CD14-positive monocyte (primary cell): ENCODE results near the gene MARCHF9. TPM values are rescaled to one million over a fixed set of nuclear protein-coding genes. Genes with fewer than 3 reads are reported as not detected.

ENCODE experiments used
- DNase-seq, 3 donors: peaks; one replicate each; pipeline ENCODE4 v3.0.0-alpha.2; 2011 to 2022
- H2AFZ ChIP-seq: 2 replicates; pipeline ENCODE4 v1.6.0; 2012; ENCODE audit warnings: mild to moderate bottlenecking, low read depth, low read length, inconsistent platforms; ENCODE audit not compliant: insufficient read depth, poor library complexity, severe bottlenecking
- H3K27ac ChIP-seq, 2 donors: 1 replicate in 1 of 2; 2 replicates in 1 of 2; pipeline ENCODE4 v1.5.1; 2012 to 2013; ENCODE audit warnings: low read length in 2 of 2, control low read depth in 1 of 2, inconsistent platforms in 1 of 2, low read depth in 1 of 2, mild to moderate bottlenecking in 1 of 2
- H3K27me3 ChIP-seq, 2 donors: one replicate each; pipeline versions ENCODE4 v1.6.0 to v1.6.1; 2011 to 2013; ENCODE audit warnings: low read length in 2 of 2; ENCODE audit not compliant: control insufficient read depth in 2 of 2, insufficient read depth in 2 of 2
- H3K36me3 ChIP-seq, 2 donors: replicated peaks in 1 of 2; 1 replicate in 1 of 2; 2 replicates in 1 of 2; pipeline versions ENCODE4 v1.5.1 to v1.6.1; 2012 to 2013; ENCODE audit warnings: low read length in 2 of 2, control low read depth in 1 of 2, inconsistent platforms in 1 of 2, mild to moderate bottlenecking in 1 of 2; ENCODE audit not compliant: insufficient read depth in 2 of 2, control insufficient read depth in 1 of 2
- H3K4me1 ChIP-seq, 2 donors: 1 replicate in 1 of 2; 2 replicates in 1 of 2; pipeline versions ENCODE4 v1.5.1 to v1.6.1; 2012 to 2013; ENCODE audit warnings: low read length in 2 of 2, control low read depth in 1 of 2, inconsistent platforms in 1 of 2, mild to moderate bottlenecking in 1 of 2, moderate library complexity in 1 of 2; ENCODE audit not compliant: insufficient read depth in 2 of 2, control insufficient read depth in 1 of 2
- H3K4me2 ChIP-seq: replicated peaks from 2 replicates; pipeline ENCODE3; 2012; ENCODE audit warnings: low read length, moderate library complexity, mild to moderate bottlenecking; ENCODE audit not compliant: poor library complexity, severe bottlenecking; ENCODE audit errors: extremely low read depth
- H3K4me3 ChIP-seq, 3 experiments: fragments of 200-600 bp in 1 of 3; sonication (generic) in 1 of 3; replicated peaks in 1 of 3; 1 replicate in 2 of 3; 2 replicates in 1 of 3; pipeline ENCODE4 v1.5.1; 2011 to 2013; ENCODE audit warnings: low read length in 3 of 3, mild to moderate bottlenecking in 3 of 3, control low read depth in 2 of 3, low read depth in 2 of 3, inconsistent platforms in 1 of 3, moderate library complexity in 1 of 3
- H3K79me2 ChIP-seq: 2 replicates; pipeline ENCODE4 v1.6.0; 2012; ENCODE audit warnings: mild to moderate bottlenecking, control low read depth, inconsistent platforms, low read length, moderate library complexity; ENCODE audit not compliant: insufficient read depth
- H3K9ac ChIP-seq: 2 replicates; pipeline ENCODE4 v1.6.0; 2017; ENCODE audit warnings: low read length, mild to moderate bottlenecking; ENCODE audit not compliant: insufficient read depth, poor library complexity, severe bottlenecking
- H3K9me3 ChIP-seq, 2 donors: replicated peaks in 1 of 2; 1 replicate in 1 of 2; 2 replicates in 1 of 2; pipeline versions ENCODE4 v1.5.1 to v1.6.1; 2012 to 2013; ENCODE audit warnings: low read length in 2 of 2, control low read depth in 1 of 2; ENCODE audit not compliant: control insufficient read depth in 1 of 2, insufficient read depth in 1 of 2
- H4K20me1 ChIP-seq: 2 replicates; pipeline ENCODE4 v1.6.0; 2012; ENCODE audit warnings: mild to moderate bottlenecking, low read length, control low read depth, moderate library complexity; ENCODE audit not compliant: insufficient read depth
- H3K27ac Mint-ChIP-seq, 7 donors: one replicate each; pipeline ENCODE4 v1.8.0; 2020; ENCODE audit warnings: mild to moderate bottlenecking in 7 of 7, mixed read lengths in 7 of 7, moderate library complexity in 6 of 7, inconsistent platforms in 2 of 7
- H3K27me3 Mint-ChIP-seq, 3 donors: one replicate each; pipeline ENCODE4 v1.8.0; 2021 to 2022; ENCODE audit warnings: low read depth in 3 of 3, mild to moderate bottlenecking in 3 of 3, mixed read lengths in 3 of 3, moderate library complexity in 3 of 3, inconsistent platforms in 1 of 3
- H3K36me3 Mint-ChIP-seq, 2 donors: one replicate each; pipeline ENCODE4 v1.8.0; 2020; ENCODE audit warnings: mixed read lengths in 2 of 2, inconsistent platforms in 1 of 2, mild to moderate bottlenecking in 1 of 2
- H3K4me1 Mint-ChIP-seq: one replicate; pipeline ENCODE4 v1.8.0; 2020; ENCODE audit warnings: mild to moderate bottlenecking, mixed read lengths
- H3K4me3 Mint-ChIP-seq, 2 donors: one replicate each; pipeline ENCODE4 v1.8.0; 2020; ENCODE audit warnings: mild to moderate bottlenecking in 2 of 2, mixed read lengths in 2 of 2, moderate library complexity in 1 of 2
- H3K9me3 Mint-ChIP-seq, 7 donors: one replicate each; pipeline ENCODE4 v1.8.0; 2020 to 2022; ENCODE audit warnings: mixed read lengths in 7 of 7, mild to moderate bottlenecking in 6 of 7, moderate library complexity in 6 of 7, inconsistent platforms in 2 of 7
- CTCF ChIP-seq: fragments of 200-600 bp; IDR thresholded peaks from one replicate; pipeline ENCODE4 v1.8.0; 2022; ENCODE audit warnings: antibody characterized with exemption, mild to moderate bottlenecking
- WGBS: methylation state at CpG from one replicate; pipeline ENCODE4 v1.1.5; 2013; ENCODE audit warnings: missing lambda C conversion rate; ENCODE audit not compliant: insufficient coverage; 5-methylcytosine and 5-hydroxymethylcytosine counted together
- intact Hi-C, 2 donors: fragments of 100-400 bp; cut with micrococcal nuclease; formaldehyde crosslinking; loops; one replicate each; pipeline versions ENCODE4 v1.15.0 to v1.15.1; 2023
- polyA plus RNA-seq, 3 donors: library from polyadenylated mRNA; depleted of rRNA in 1 of 3; unstranded in 2 of 3; stranded (reverse) in 1 of 3; fragments of 300-500 nt in 2 of 3; fragments of >200 nt in 1 of 3; fragmentation: Illumina TruSeq in 2 of 3; gene quantifications; 1 replicate in 2 of 3; 2 replicates in 1 of 3; pipeline ENCODE4 v1.2.3, GENCODE V29; 2012 to 2021

Gene MARCHF9
- polyA plus RNA-seq, 3 donors = 0.14 to 9.5 (median 0.23) TPM

GRCh38 chr12:57715786-57716185 is 39.1 kb upstream of the MARCHF9 start:
- no peak overlapping the region for H3K9ac ChIP-seq
- no peaks in the 10 kb centered on the region for H3K9me3 ChIP-seq
- H3K4me1 ChIP-seq = no peaks in the 10 kb centered on the region
- H3K36me3 ChIP-seq = peaks cover 91 to 94% of the 10 kb centered on the region in 2 donors
- Mint-ChIP-seq H3K4me3 (no peak overlapping the region), H3K27ac (peak overlapping the region in 2 of 7 donors; percentile 4 to 47), H3K27me3 (no peaks in the 10 kb centered on the region), H3K4me1 (no peaks in the 10 kb centered on the region), H3K9me3 (peaks cover 0 to 2% (median 0%) of the 10 kb centered on the region in 7 donors), H3K36me3 (peaks cover 74 to 90% of the 10 kb centered on the region in 2 donors)
- H3K4me2 ChIP-seq = no peak overlapping the region
- DNase-seq = no peak
- peaks cover 2% of the 10 kb centered on the region for H3K79me2 ChIP-seq
- peaks cover 29% of the 10 kb centered on the region for H4K20me1 ChIP-seq
- no peak overlapping the region for H3K4me3 ChIP-seq
- no peak overlapping the region for H3K27ac ChIP-seq
- no peaks in the 10 kb centered on the region for H3K27me3 ChIP-seq
- H2AFZ ChIP-seq = no peak overlapping the region
- 98% methylated on average over 7 of the region's 12 CpGs for WGBS
- TF ChIP-seq CTCF = no peak
- intact Hi-C loops = no loop called here

- Mint-ChIP-seq H3K36me3 (peaks cover 77 to 90% of the 10 kb centered on the region in 2 donors), H3K4me3 (no peak overlapping the region), H3K27ac (peak overlapping the region in 1 of 7 donors; percentile 37), H3K9me3 (peaks cover 0 to 2% (median 0%) of the 10 kb centered on the region in 7 donors), H3K4me1 (no peaks in the 10 kb centered on the region), H3K27me3 (no peaks in the 10 kb centered on the region)
- no peak overlapping the region for H3K4me3 ChIP-seq
- no peaks in the 10 kb centered on the region for H3K4me1 ChIP-seq
- no peak overlapping the region for H2AFZ ChIP-seq
- no peak for DNase-seq
- no peak overlapping the region for H3K27ac ChIP-seq
- H3K36me3 ChIP-seq = peaks cover 94 to 96% of the 10 kb centered on the region in 2 donors
- TF ChIP-seq CTCF = no peak
- intact Hi-C loops = no loop called here
- H3K79me2 ChIP-seq = peaks cover 2% of the 10 kb centered on the region
- WGBS = 100% methylated on average over 2 of the region's 4 CpGs
- no peaks in the 10 kb centered on the region for H3K9me3 ChIP-seq
- no peak overlapping the region for H3K4me2 ChIP-seq
- H4K20me1 ChIP-seq = peaks cover 28% of the 10 kb centered on the region
- no peak overlapping the region for H3K9ac ChIP-seq
- H3K27me3 ChIP-seq = no peaks in the 10 kb centered on the region
Measured at GRCh38 chr12:57716305-57716704, 38.6 kb upstream of the MARCHF9 start.
